HEK293T (cell line): ENCODE data around the gene EGFR.

Experiments
- BHLHE40 ChIP-seq: fragments of 450-650 bp; IDR thresholded peaks from 2 replicates; pipeline ENCODE4 v1.6.1; 2016; ENCODE audit warnings: mild to moderate bottlenecking, moderate library complexity, borderline replicate concordance
- ELF4 ChIP-seq: fragments of 450-650 bp; IDR thresholded peaks from 2 replicates; pipeline ENCODE4 v1.6.1; 2017; ENCODE audit warnings: antibody characterized with exemption
- FOXK2 ChIP-seq: fragments of 450-650 bp; IDR thresholded peaks from 2 replicates; pipeline ENCODE4 v1.6.1; 2016; ENCODE audit warnings: mild to moderate bottlenecking
- FOXM1 ChIP-seq: fragments of 450-650 bp; IDR thresholded peaks from 2 replicates; pipeline ENCODE4 v1.6.1; 2017; ENCODE audit warnings: mild to moderate bottlenecking, borderline replicate concordance
- LEF1 ChIP-seq: fragments of 450-650 bp; IDR thresholded peaks from 2 replicates; pipeline ENCODE4 v1.6.1; 2017; ENCODE audit warnings: mild to moderate bottlenecking, borderline replicate concordance
- SP1 ChIP-seq: fragments of 450-650 bp; IDR thresholded peaks from 2 replicates; pipeline ENCODE4 v1.6.1; 2017
- TF ChIP-seq, protein P1 (sequence below): fragments of 450-650 bp; IDR thresholded peaks from 2 replicates; pipeline ENCODE4 v1.6.1; 2016

DNA sequence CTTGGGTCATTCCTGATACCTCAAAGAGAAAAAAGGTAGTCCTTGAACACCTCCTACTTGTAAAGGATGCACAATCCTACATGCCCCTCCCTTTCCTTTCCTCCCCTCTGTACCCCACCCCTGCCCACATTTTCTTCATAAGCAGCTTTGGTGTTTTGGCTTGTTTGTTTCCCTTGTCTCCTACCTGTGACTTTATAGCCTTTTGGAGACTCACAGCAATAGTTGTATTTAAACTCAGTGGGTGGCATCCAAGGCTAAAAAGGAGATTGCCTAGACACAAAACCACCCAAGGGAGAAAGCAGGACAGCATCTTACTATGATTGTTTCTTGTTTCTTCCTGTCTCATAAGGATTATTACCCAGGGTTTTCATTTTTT is 63.4 kb downstream of the EGFR start:
- TF ChIP-seq BHLHE40 (no peak), FOXM1 (no peak), SP1 (no peak), ELF4 (no peak), FOXK2 (no peak), LEF1 (no peak)
- TF ChIP-seq, protein P1, sequence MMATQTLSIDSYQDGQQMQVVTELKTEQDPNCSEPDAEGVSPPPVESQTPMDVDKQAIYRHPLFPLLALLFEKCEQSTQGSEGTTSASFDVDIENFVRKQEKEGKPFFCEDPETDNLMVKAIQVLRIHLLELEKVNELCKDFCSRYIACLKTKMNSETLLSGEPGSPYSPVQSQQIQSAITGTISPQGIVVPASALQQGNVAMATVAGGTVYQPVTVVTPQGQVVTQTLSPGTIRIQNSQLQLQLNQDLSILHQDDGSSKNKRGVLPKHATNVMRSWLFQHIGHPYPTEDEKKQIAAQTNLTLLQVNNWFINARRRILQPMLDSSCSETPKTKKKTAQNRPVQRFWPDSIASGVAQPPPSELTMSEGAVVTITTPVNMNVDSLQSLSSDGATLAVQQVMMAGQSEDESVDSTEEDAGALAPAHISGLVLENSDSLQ: no peak
